ENCODE results near the gene ATAD1. TPM values are rescaled to one million over a fixed set of nuclear protein-coding genes. Genes with fewer than 3 reads are reported as not detected.
A peak's percentile ranks its signal among the peaks of the same experiment; 100 is the strongest.

Gene ATAD1
- total and polyA plus RNA-seq, 2 of the 4 experiments (the other 2 are of a cell fraction): 12.7 to 21.9 TPM

DNA sequence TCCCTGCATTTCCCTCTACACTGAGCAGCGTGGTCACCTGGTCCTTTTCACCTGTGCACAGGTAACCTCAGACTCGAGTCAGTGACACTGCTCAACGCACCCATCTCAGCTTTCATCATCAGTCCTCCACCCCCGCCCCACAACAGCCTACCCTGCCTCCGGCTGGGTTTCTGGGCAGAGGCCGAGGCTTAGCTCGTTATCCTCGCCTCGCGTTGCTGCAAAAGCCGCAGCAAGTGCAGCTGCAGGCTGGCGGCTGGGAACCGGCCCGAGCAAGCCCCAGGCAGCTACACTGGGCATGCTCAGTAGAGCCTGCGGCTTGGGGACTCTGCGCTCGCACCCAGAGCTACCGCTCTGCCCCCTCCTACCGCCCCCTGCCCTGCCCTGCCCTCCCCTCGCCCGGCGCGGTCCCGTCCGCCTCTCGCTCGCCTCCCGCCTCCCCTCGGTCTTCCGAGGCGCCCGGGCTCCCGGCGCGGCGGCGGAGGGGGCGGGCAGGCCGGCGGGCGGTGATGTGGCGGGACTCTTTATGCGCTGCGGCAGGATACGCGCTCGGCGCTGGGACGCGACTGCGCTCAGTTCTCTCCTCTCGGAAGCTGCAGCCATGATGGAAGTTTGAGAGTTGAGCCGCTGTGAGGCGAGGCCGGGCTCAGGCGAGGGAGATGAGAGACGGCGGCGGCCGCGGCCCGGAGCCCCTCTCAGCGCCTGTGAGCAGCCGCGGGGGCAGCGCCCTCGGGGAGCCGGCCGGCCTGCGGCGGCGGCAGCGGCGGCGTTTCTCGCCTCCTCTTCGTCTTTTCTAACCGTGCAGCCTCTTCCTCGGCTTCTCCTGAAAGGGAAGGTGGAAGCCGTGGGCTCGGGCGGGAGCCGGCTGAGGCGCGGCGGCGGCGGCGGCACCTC, 45.3 kb upstream of the ATAD1 start, which contains the start of the genes KLLN and PTEN:
Gene KLLN (minus strand): TSS at position 481 of the 891 bp plus-strand sequence. CDS start 1,046 bp downstream, outside the sequence.
Gene PTEN (plus strand): TSS at position 573 of the 891 bp plus-strand sequence. CDS start 845 bp downstream, outside the sequence.
- H2BK20ac ChIP-seq (ENCODE audit: low read depth, low read length): peak within 1 kb of the TSS; percentile 2; the same call in 1 of the 2 replicates
- H3K23ac ChIP-seq (ENCODE audit: low read depth, low read length): peak within 1 kb of the TSS; percentile 94
- H3K27me3 ChIP-seq (ENCODE audit: control insufficient read depth, insufficient read depth, low read length): no peaks in the 10 kb centered on the region
- peak within 1 kb of the TSS; percentile 4; the same call in 1 of the 3 replicates for H2BK15ac ChIP-seq (ENCODE audit: low read depth, low read length)
- CTCF ChIA-PET: no interaction called here
- no peaks in the 10 kb centered on the region for H3K36me3 ChIP-seq (ENCODE audit: control insufficient read depth, insufficient read depth, low read length)
- H3K79me1 ChIP-seq (ENCODE audit: low read depth in 1 of 2, low read length in 2 of 2): peaks cover 0 to 6% of the 10 kb centered on the region in 2 experiments; a peak in 1 of 4 replicates
- H3K9me3 ChIP-seq (ENCODE audit: control insufficient read depth, insufficient read depth, low read length): no peaks in the 10 kb centered on the region
- 2% methylated on average over 36 of the region's 89 CpGs; no CpG with 5 or more reads in 1 of the 2 experiments for WGBS, 2 experiments (ENCODE audit: extremely low coverage in 2 of 2, insufficient read length in 1 of 2)
- ATAC-seq (ENCODE audit: low read depth) (peak; percentile 72), DNase-seq (peak; percentile 91)
- intact Hi-C loops (cut with micrococcal nuclease) (loop anchor here (1.0 to 10.0 kb wide), 8 partner anchors 74 to 526 kb away; no protein-coding TSS in a partner anchor), in situ Hi-C loops (cut with MboI; ENCODE audit: low sequenced_read_pairs) (loop anchor here (5.0 kb wide), 1 partner anchor 524 kb away; no protein-coding TSS in a partner anchor), dilution Hi-C loops (cut with HindIII; ENCODE audit: low sequenced_read_pairs, unreplicated experiment) (no loop called here)
- H3K14ac ChIP-seq (replicated peaks; ENCODE audit: low read depth, low read length): peak within 1 kb of the TSS; percentile 94
- peak within 1 kb of the TSS; percentile 85 for H3K4ac ChIP-seq (ENCODE audit: low read depth, low read length)
- peak within 1 kb of the TSS; percentile 91 for H3K27ac ChIP-seq (ENCODE audit: insufficient read depth, low read length)
- peak within 1 kb of the TSS; percentile 62 for H2BK120ac ChIP-seq (ENCODE audit: low read depth, low read length)
- H3K18ac ChIP-seq (ENCODE audit: low read depth, low read length): peak within 1 kb of the TSS; percentile 79
- H2AK9ac ChIP-seq (replicated peaks; ENCODE audit: low read depth, low read length, poor library complexity): peak within 1 kb of the TSS; percentile 92
- H3K4me3 ChIP-seq (ENCODE audit: insufficient read depth, low read depth, low read length): peak within 1 kb of the TSS; percentile 73
- peak within 1 kb of the TSS; percentile 98 for H3K56ac ChIP-seq (ENCODE audit: extremely low read depth, insufficient read depth, low read length)
- H2AFZ ChIP-seq (replicated peaks; ENCODE audit: low read length, poor library complexity): peak within 1 kb of the TSS; percentile 99
- H2BK5ac ChIP-seq (ENCODE audit: low read depth, low read length, poor library complexity, severe bottlenecking): peak within 1 kb of the TSS; percentile 91
- H3K4me2 ChIP-seq (ENCODE audit: low read depth, low read length): peak within 1 kb of the TSS; percentile 97
- H2AK5ac ChIP-seq (ENCODE audit: low read depth, low read length): peak within 1 kb of the TSS; percentile 16
- peak within 1 kb of the TSS; percentile 100 for H3K9ac ChIP-seq (ENCODE audit: low read depth, low read length)
- peaks cover 32% of the 10 kb centered on the region; the same call in 1 of the 2 replicates for H4K20me1 ChIP-seq (ENCODE audit: insufficient read depth, low read length)
- POLR2A ChIA-PET (ENCODE audit: unreplicated experiment): interaction anchor here (0.6 to 0.9 kb wide), 2 partner anchors 195 to 290 kb away, joined by 3 to 4 read pairs; no protein-coding TSS in a partner anchor
- H3K9me1 ChIP-seq (ENCODE audit: insufficient read depth, low read length): no peaks in the 10 kb centered on the region
- H4K5ac ChIP-seq (ENCODE audit: low read depth, low read length): peak within 1 kb of the TSS; percentile 82
- H3K4me1 ChIP-seq (ENCODE audit: control insufficient read depth, insufficient read depth, low read length): no peaks in the 10 kb centered on the region
- H4K8ac ChIP-seq (ENCODE audit: low read depth in 2 of 2, low read length in 2 of 2): peak within 1 kb of the TSS; percentile 19 to 61; a peak in 3 of 4 replicates
- BruUV-seq (replicated peaks): no TSS peak
- peak within 1 kb of the TSS; percentile 68 for H4K91ac ChIP-seq (ENCODE audit: insufficient read depth, low read depth, low read length)
- no peak for TF ChIP-seq MXI1 (IDR thresholded peaks at IDR 0.05; ENCODE audit: borderline replicate concordance, low read depth, low read length)
- TF ChIP-seq POLR2A (IDR thresholded peaks at IDR 0.05; ENCODE audit: low read depth, low read length): peak; percentile 87
- no peak for TF ChIP-seq RFX5 (IDR thresholded peaks at IDR 0.05; ENCODE audit: low read depth, low read length)
- TF ChIP-seq SMC3 (IDR thresholded peaks at IDR 0.05; ENCODE audit: low read depth, low read length): 0 out of 2 replicates have a peak, but pooled peaks have one; percentile 2
- TF ChIP-seq NFE2L2 (IDR thresholded peaks at IDR 0.05; ENCODE audit: low read depth, low read length): no peak
- TF ChIP-seq, protein P1, sequence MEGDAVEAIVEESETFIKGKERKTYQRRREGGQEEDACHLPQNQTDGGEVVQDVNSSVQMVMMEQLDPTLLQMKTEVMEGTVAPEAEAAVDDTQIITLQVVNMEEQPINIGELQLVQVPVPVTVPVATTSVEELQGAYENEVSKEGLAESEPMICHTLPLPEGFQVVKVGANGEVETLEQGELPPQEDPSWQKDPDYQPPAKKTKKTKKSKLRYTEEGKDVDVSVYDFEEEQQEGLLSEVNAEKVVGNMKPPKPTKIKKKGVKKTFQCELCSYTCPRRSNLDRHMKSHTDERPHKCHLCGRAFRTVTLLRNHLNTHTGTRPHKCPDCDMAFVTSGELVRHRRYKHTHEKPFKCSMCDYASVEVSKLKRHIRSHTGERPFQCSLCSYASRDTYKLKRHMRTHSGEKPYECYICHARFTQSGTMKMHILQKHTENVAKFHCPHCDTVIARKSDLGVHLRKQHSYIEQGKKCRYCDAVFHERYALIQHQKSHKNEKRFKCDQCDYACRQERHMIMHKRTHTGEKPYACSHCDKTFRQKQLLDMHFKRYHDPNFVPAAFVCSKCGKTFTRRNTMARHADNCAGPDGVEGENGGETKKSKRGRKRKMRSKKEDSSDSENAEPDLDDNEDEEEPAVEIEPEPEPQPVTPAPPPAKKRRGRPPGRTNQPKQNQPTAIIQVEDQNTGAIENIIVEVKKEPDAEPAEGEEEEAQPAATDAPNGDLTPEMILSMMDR (conservative IDR thresholded peaks at IDR 0.05; ENCODE audit: low read depth, low read length): no peak
- TF ChIP-seq MAZ (IDR thresholded peaks at IDR 0.05; ENCODE audit: borderline replicate concordance, low read depth, low read length): peak; percentile 38; the same call in 1 of the 2 replicates
- no peak for TF ChIP-seq MAFK (IDR thresholded peaks at IDR 0.05; ENCODE audit: low read depth, low read length)
- 0 out of 2 replicates have a peak, but pooled peaks have one; percentile 10 for TF ChIP-seq RAD21 (IDR thresholded peaks at IDR 0.05; ENCODE audit: low read length)
- peak; percentile 39; the same call in 1 of the 2 replicates for TF ChIP-seq BHLHE40 (IDR thresholded peaks at IDR 0.05; ENCODE audit: low read depth, low read length)
- TF ChIP-seq CHD1 (IDR thresholded peaks at IDR 0.05; ENCODE audit: low read depth, low read length): peak; percentile 95
- TF ChIP-seq, protein P2, sequence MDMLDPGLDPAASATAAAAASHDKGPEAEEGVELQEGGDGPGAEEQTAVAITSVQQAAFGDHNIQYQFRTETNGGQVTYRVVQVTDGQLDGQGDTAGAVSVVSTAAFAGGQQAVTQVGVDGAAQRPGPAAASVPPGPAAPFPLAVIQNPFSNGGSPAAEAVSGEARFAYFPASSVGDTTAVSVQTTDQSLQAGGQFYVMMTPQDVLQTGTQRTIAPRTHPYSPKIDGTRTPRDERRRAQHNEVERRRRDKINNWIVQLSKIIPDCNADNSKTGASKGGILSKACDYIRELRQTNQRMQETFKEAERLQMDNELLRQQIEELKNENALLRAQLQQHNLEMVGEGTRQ (IDR thresholded peaks at IDR 0.05; ENCODE audit: low read depth, low read length): no peak
- TF ChIP-seq FOS (IDR thresholded peaks at IDR 0.05; ENCODE audit: low read depth, low read length): no peak
- TF ChIP-seq CEBPB (IDR thresholded peaks at IDR 0.05; ENCODE audit: low read depth, low read length): no peak
- no peak for TF ChIP-seq RCOR1 (IDR thresholded peaks at IDR 0.05; ENCODE audit: insufficient replicate concordance, low read length)

Data from IMR-90 (cell line).